HG02610 (cell line): ENCODE results near the gene NINJ2.
"Not testable (repeated sequence)": the region's sequence is repeated elsewhere in the genome, so short reads cannot be mapped to it uniquely, and the experiment has no call there.

Experiments
- ATAC-seq: cut with Tn5 transposase; IDR thresholded peaks from one replicate; pipeline ENCODE4 v1.9.1; 2021; ENCODE audit warnings: mild to moderate bottlenecking, moderate library complexity; ENCODE audit not compliant: unreplicated experiment

The NINJ2 gene

DNA sequence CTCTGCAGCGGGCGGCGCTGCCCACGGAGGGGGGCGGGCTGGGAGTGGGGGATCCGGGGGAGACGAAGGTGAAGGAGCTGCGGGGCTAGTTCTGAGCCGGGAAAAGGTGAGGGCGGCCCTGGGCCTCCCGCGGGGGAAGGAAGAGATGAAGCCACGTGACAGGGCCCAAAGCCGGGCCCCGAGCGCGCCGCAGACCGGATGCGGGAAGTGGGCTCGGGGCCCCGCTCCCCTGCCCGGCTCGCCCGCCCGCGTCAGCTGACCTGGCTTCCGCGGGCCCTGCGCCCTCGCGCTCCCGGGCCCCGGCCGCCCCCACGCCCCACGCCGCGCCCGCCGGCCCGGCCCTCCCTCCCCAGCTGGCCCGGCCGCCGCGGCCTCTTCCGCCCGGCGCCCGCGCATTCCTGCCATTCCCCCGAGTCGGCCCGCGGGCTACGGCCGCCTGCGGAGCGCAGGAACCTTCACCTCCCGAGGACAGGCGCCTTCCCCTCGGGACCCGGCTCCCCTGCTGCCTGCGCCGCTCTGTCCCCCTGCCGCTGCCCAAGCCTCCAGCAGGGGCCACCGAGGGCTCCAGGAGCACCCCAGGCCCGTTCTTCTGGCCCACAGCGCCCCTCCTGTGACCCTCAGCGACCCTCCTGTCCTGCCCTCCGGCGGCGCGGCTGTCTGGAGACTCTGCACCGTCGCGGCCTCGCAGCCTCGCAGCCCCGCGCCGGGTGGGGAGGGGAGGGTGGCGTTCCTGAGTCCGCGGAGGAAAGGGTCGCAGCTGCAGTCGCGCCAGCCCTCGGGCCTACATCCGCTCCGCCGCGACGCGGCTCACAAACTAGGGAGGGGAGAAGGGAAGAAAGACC lies 20.4 kb downstream of the NINJ2 start:
- ATAC-seq, result peak; percentile 66

DNA sequence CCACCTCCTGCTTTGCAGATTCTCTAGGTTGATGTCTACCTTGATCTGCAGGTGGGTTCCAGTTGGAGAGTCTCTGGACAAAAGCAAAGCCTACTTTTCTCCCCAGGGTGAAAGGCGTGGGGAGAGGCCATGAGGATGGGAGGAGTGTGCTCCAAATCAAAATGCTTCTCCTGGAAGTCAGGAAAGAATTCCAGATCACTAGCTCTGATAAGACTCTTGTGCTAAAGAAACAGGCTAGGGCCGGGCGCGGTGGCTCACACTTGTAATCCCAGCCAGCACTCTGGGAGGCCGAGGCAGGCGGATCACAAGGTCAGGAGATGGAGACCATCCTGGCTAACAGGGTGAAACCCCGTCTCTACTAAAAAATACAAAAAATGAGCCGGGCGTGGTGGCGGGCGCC lies 21.9 kb downstream of the NINJ2 start:
- not testable (repeated sequence) for ATAC-seq

DNA sequence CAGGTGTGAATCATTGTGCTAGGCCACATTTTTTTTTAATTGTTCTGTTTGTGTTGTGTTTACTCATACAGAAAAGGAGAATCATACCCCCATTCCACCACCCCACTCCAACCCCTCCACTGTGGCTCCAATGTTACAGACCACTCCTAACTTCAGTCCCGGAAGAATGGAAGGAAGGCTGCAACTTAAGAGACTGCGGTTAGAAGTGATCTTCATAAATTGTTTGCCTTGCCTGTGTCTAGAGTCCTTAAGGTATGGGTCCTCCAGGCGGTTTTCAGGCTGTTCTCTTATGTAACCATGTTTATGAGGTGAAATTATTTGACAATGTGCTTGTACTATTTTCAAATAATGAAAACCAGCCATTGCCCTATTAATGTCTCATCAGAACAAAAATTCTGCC lies 22.5 kb downstream of the NINJ2 start:
- ATAC-seq, result no peak

GRCh38 chr12:639988-640387 lies 23.3 kb downstream of the NINJ2 start:
- no peak for ATAC-seq

DNA sequence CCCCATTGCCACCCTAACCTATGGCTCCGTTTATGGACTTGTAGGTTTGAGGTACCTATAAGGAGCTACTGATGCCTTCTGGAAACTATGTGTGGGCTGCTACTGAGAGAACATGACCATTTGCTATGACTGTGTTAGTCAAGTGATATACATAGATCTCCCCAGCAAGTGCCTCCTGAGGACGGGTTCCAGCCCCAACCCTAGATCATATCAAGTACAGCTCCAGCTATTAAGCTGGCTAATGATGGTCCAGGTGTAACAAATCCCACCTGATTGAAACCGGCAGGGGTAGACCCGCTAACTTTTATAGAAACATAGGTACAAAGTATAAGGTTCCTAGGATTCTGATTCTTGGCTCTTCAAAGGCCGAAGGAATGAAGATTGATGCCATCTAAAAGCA lies 23.7 kb downstream of the NINJ2 start:
- no peak for ATAC-seq

- no peak for ATAC-seq
Observed at GRCh38 chr12:638953-639557, 24.2 kb downstream of the NINJ2 start.

DNA sequence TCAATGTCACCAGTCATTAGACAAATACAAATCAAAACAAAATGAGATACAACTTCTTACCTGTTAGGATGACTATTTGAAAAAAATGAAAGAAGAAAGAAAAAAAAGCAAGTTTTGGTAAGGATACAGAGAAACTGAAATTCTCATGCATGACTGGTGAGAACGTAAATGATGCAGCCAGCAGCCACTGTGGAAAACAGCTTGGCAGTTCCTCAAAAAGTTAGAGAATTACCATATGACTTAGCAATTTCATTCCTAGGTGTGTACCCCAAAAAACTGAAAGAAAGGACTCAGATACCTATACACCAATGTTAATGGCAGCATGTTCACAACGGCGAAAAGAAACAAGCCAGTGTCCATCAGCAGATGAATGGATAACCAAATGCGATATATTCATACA lies 26.6 kb downstream of the NINJ2 start:
- no peak for ATAC-seq

- ATAC-seq, result no peak
Observed at GRCh38 chr12:633731-634130, 29.5 kb downstream of the NINJ2 start.

DNA sequence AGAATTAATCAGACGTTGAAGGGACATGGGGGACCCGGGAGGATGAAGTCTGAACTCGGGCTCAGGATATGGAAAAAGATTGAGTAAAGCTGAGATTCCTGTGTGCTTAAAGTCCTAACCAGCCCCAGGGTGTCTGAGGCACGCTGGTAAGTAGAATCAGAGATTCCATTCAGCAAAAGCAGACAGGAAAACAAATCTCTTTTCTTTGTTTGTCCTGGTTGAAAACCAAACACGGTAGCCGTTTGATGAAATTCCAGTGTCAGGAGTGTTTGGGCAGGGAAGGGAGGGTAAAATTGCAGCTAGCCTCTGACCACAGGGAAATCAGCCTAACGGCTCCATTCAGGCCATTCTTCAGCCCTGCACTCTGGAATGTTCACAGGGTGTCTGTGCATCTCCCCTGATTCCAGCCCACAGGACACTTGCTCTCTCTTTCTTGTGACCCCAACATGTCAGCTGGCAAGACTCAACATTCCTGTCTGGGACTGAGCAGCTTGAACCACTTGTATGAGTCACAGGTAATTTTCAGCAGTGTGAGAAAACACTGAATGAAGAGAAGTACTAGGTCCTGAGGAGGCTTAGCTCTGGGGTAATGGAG lies 31.0 kb downstream of the NINJ2 start:
- no peak for ATAC-seq

DNA sequence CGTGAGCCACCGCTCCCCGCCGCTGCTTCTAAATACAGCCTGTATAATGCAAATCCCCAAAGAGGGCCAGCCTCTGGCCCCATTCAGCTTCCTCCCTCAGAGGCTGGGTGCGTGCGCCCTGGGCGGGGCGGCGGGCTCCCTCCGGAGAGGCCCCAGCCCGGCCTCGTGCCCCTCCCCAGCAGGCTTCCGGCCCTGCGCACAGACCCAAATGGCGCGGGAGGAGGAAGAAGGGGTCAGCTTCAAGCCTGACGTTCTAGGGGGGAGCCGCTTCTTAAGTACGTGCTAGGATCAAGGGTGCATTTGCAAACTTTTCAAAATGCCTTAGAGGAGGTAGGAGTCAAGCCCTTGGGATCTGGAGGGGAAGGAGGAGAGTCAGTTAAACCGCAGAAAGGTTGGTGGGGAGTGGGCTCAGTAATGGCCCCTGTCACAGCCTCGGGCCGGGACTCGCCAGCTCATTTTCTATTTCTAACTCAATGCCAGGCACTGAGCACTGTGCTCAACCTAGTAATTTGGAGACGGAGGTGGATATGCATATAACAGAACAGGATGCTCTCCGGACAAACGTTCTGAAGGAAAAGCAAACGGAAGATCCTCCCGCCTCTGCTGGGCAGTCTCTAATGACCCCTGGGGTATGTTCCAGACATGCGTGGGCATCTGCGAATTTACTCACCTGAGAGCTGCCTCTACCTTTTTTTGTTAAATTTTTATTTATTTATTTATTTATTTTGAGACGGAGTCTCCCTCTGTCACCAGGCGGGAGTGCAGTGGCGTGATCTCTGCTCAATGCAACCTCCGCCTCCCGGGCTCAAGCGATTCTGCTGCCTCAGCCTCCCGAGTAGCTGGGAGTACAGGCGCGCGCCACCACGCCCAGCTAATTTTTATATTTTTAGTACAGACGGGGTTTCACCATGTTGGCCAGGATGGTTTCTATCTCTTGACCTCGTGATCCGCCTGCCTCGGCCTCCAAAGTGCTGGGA lies 32.3 kb downstream of the NINJ2 start:
- no peak for ATAC-seq

DNA sequence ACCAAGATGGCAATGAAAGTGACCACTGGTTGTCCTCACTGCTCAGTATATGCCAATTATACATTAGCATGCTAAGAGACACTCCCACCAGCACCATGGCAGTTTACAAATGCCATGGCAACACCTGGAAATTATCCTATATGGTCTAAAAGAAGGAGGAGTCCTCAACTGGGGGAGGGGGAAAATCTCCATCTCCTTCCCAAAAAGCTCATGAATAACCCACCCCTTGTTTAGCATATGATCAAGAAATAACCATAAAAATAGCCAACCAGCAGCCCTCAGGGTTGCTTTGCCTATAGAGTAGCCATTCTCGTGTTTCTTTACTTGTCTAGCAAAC lies 34.5 kb downstream of the NINJ2 start:
- ATAC-seq, result not testable (repeated sequence)

GRCh38 chr12:627863-628741 lies 35.1 kb downstream of the NINJ2 start:
- ATAC-seq, result no peak

DNA sequence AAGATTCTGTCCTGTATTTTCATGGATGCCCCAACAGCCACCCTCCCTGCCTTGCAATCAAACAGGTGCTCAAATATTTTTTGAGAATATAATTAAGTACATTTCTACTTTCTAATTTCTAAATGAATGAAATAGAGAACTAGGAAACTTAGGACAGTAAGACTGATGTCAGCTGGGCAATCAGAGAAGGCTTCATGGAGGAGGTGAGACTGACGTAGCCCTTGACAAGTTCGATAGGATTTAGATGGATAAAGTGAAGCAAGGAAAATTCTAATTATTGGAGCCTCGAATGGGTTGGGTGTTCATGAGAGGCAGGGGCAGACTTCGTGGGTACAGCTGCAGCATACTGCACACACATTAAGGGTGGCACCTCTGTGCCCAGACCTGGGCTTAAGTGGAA lies 36.0 kb downstream of the NINJ2 start:
- no peak for ATAC-seq

DNA sequence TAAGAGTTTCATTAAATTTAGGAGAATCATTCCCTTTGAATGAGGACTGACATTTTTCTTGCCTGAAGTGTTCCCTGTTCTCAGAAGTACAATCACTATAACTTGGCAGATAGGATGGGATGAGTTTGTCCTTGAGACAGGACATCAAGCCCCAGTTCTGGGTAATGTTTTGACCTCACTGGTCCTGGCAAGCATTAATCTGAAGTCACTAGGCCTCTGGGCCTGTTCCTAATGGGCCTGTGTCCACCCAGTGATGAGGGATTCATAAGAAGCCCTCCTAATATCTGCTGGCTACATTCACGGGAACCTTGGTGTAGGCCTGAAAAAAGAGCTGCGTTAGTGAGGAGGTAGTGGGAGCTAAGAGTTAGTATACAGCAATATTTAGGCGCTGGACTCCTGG lies 37.2 kb downstream of the NINJ2 start:
- ATAC-seq, result no peak

GRCh38 chr12:623865-624372 lies 39.3 kb downstream of the NINJ2 start:
- ATAC-seq, result no peak

DNA sequence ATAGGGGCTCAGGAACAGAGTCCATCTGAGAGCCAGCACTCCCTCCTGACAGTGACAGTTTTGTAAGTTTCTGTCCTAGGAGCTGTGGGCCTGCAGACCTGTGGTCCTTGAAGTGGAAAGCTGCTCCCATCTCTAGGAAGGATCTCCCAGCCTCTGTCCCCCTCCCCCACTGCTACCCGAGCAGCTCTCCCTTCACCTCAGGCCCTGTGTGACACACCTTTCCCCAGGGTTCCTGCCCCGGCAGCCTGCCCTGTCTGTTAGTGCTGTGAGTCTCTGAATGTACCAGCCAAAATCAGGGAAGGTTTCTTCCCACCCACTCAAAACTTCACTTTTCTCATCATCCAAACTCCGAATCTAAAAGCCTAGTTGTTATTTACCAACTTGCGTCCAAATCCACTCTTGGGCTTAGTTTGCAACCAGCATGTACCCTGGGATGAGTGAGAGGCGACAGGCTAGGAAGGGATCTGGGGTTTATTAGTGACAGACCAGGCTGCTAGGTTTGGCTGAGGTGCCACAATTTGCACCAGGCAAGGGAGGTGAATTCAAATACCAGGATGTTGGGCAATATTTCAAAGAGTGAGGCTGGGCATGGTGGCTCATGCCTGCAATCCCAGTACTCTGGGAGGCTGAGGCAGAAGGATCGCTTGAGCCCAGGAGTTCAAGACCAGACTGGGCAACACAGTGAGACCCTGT lies 39.9 kb downstream of the NINJ2 start:
- no peak for ATAC-seq

DNA sequence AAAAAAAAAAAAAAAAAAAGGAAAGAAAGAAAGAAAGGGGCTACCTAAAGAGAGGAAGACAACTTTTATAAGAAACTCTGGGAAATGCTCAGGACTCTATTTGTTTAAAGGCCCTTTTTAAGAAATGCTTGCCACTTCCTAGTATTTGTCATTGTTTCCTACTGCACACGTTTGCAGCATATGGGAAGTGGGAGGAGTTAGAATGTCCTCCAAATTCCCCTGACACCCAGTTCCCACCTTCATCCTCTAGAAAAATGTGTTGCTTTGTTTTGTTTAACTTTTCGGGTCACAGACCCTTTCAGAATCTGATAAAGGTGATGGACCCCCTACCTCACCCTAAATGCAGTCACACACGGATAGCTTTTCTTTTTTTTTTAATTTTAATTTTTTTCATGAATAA lies 40.8 kb downstream of the NINJ2 start:
- ATAC-seq, result no peak

DNA sequence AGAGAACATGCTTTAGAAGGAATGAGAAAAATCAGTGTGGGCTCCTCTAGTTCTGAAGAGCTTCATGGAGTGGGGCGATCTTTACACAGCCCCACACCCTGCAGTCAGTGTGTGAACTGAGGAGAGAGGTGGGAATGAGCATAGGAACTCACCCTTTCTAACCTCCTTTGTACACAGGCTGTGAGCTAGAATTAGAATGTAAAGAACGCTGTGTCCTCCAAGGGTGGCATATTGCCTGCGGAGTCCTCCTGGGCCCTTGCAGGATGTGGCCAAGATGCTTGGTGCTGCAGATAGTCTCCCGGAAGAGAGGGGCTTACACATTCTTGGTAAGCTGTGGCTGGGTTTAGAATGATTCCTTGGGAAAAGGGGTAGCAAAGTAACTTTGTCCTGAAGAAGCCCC lies 43.9 kb downstream of the NINJ2 start:
- ATAC-seq, result no peak

DNA sequence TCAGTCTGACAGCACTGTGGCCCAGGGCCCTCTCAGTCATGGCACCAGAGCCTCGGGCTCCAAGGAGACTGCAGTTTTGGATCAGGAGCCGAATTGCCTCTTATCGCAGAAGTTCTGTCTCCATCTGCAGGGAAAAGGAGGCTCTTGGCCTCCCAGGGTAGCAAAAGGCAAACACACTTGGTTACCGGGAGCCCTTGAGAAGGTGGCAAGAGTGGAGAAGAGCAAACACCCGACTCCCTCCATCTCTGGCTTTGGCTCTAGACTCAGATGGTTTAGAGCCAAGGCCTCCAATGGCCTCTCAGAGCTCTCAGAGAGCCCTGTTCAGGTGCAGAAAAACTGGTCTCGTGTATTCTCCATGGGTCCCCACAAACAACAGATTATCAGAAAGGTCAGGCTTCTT lies 44.6 kb downstream of the NINJ2 start:
- no peak for ATAC-seq
